Tongue (tissue), 2 donors: Measurements from ENCODE around the gene TOR4A. TPM values are rescaled to one million over a fixed set of nuclear protein-coding genes. Genes with fewer than 3 reads are reported as not detected.

ENCODE experiments used
- DNase-seq: peaks from one replicate; pipeline ENCODE4 v3.0.0-alpha.2; 2015
- total RNA-seq: library from RNA; depleted of rRNA; stranded (reverse); fragments of >200 nt; gene quantifications from one replicate; pipeline ENCODE4 v1.2.3, GENCODE V29; 2014

TOR4A gene
- total RNA-seq, 1 donor from 2014 or later, result 5.4 TPM

- DNase-seq, result peak; percentile 46
These were observed 17.2 kb downstream of the TOR4A start for GRCh38 chr9:137294681-137295237.

DNA sequence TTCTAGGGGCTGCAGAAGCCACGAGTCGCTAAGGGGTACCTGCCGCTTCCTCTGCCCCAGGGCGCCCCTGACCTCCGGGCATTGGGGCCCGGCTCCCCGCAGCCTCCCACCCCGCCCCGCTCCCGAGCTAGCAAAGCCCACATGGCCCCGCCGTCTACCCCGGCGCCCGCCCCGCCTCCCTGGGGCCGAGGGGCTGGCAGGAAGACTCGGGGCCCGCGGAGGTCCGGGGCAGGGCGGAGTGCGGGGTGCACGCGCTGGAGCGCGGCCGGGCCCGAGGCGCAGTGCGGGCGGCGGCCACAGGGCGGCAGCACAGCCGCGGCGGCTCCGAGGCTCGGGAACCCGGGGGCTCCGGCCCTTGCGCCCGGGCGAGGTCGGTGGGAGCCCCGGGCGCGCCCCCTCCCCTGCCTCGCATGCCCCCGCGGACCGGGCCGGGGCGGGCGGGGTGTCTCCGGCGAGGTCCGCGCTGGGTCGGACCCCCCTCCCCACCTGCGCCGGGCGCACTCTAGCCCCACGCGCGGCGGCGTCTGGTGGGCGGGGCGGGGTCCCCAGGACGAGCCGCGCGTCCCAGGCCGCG, 17.8 kb downstream of the TOR4A start:
- peak; percentile 41 for DNase-seq

DNA sequence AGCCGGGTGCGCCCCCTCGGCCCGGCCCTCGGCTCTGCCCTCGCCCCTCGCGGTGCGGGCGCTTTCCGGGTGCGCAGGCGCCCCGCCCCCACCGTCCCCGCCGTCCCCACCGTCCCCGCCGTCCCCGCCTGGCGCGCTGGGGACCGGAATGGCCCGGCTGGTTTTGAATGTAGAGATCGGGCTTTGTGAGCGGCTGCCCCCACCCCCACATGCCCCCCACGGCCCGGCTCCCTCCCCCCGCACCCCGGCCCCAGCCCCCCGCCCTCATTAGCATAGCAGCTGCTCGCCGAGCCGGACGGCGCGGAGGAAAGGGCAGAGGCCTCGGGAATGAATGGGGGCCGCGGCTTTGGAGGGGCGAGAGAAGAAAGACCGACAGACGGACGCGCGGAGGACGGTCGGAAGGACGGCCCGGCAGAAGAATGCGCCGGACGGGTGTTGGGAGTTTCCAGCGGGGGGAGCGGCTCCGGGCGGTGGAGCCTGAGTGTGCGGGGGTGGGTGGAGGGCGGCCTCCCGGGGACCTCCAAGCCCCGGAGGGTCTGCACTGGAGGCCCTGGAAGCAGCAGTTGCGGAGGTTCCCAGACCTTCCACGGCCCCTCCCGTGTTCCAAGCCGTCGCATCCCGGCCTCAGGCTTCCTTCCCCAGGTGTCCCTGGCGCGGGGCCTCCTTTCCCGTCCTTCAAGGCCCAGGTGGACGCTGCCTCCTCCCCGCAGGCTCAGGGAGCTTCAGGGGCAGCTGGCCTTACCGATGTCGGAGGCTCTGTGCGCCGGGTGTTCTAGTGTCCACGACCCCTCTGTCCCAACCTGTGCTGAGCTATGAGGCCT, 18.5 kb downstream of the TOR4A start:
- no peak for DNase-seq

GRCh38 chr9:137296670-137297664, 19.4 kb downstream of the TOR4A start:
- peak; percentile 37 for DNase-seq

DNA sequence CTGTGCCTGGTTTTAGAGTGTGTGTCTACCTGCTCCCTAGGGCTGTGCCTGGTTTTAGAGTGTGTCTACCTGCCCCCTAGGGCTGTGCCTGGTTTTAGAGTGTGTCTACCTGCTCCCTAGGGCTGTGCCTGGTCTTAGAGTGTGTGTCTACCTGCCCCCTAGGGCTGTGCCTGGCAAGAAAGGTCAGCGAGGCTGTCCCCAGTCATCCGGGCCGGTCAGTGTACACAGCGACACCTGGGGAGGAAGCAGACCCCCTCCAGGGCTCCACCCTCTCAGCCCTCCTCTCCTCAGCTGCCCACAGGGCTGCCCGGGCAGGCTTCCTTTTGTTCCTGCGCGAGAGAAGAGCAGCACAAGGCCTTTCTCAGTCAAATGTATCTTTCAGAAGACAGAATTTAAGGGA, 20.4 kb downstream of the TOR4A start:
- DNase-seq, result no peak

- no peak for DNase-seq
These were observed 21.1 kb downstream of the TOR4A start for GRCh38 chr9:137298401-137299202.

- no peak for DNase-seq
These were observed 21.7 kb downstream of the TOR4A start for GRCh38 chr9:137299203-137299565.

DNA sequence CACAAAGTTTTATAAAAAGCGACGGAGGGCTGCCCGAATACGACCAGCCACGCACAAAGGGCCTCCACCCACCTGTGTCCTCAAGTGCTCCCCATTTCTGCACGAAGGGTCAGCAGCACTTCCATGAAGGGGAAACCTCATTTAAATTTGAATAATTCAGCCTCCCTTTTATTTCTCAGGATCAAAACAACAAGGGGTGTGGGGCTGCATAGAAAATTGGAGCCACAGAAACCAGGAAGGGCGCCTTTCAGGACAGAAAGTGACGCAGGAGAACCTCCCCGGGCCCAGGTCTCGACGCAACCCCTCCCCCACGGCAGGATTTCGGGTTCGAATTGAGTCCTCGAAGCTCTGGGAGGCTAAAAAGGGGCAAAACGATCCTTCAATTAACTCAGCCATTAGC, 22.4 kb downstream of the TOR4A start:
- no peak for DNase-seq

DNA sequence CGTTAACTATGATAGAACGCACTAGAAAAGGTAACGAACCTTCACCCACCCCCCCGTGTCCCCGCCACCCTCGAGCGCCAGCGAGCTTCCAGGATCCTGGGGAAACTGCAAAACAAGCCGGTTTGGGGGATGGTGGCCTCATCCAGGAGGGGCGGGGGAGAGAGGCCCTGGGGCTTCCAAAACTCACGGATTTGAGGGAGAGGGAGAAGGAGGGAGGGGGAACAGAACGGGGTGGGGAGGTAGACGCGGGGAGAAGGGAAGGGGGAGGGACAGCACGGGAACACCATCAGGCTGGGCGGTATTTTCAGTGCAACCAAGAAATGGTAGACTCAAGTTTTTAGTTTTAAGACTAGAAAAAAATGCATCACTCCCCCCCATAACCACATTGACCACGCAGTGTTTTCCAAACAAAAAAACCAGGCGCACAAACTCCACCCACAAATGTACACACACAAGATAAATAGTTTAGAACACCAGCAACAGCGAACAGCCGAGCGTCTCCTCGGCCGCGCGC, 23.1 kb downstream of the TOR4A start:
- DNase-seq, result peak; percentile 50

DNA sequence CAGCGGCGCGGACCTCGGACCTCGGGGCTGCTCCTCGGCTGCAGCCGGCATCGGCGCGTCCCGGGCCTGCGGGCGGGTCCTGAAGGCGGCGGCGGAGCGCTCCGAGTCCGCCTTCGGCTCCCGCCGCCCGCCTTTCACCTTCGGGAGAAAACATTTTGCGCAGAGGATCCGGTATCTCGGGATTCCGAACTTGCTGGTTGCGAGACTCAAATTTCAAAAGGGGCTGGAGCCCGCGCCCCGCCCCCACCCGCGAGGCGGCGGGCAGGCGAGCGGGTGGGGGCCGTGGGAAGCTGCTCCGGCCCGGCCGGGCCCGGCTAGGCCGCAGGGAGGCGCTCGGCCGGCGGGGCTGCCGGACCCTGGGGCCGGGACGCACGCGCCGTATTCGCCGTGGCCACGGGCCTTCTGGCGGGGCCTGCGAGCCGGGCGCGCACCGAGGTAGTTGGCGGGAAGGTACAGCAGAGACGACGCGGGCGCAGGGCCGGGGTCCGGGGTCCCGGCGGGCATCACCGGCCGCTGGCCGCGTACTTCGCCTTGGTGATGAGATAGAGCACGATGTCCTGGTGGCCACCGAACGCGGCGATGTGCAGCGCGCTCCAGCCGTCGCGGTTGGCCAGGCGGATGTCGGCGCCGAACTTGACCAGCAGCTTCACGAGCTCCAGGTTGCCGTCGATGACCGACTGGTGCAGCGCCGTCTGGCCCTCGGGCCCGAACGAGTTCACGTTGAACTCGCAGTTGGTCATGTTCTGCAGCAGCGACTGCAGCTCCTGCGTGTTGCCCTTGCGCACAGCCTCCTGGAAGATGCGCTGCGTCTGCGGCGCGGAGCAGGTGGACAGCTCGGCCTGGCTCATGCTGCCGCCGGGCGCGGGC, 23.8 kb downstream of the TOR4A start:
- DNase-seq, result peak; percentile 63

- DNase-seq, result peak; percentile 93
These were observed 24.6 kb downstream of the TOR4A start, which contains the start of gene NRARP for GRCh38 chr9:137302118-137302448. Gene NRARP, minus strand, starts transcription at chr9:137302271. Its CDS starts 343 bp downstream, at chr9:137301928.

- no peak for DNase-seq
These were observed 25.1 kb downstream of the TOR4A start for GRCh38 chr9:137302449-137303150.

- DNase-seq, result peak; percentile 55
These were observed 25.8 kb downstream of the TOR4A start for GRCh38 chr9:137303151-137303892.

- no peak for DNase-seq
These were observed 26.4 kb downstream of the TOR4A start for GRCh38 chr9:137303893-137304382.

GRCh38 chr9:137304383-137305059, 27.0 kb downstream of the TOR4A start:
- peak; percentile 36 for DNase-seq

DNA sequence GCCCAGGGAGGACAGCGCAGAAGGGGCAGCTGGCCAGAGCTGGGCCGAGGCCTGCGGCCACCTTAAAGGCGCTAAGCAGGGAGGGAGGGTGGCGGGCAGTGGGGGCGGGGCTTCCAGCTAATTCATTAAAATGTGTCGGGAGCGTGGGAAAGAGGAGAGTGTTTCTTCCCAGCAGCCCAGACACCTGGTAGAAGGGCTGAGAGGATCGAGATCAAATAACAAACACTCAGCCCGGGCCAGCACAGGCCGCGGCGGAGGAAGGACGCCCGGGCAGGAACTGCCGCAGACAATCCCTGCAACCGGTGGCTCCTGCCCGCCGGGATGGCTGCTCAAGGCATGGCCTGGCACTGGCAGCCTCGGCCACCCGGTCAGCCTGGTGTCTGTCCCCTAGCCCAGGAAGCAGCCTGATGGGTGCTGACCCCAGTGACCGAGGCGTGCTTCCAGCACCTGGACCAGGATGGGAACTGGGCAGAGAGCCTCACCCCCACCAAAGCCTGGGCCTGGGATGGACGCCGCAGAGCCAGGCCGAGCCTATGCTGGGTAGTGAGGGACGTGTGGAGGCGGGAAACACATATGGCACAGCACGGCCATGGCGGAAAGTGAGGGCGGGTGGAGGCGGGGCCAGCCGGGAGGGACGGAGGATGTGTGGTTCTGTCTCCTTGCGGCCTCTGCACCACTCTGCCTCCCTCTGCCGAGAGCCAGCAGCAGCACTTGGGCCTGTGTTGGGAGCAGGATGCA, 27.7 kb downstream of the TOR4A start:
- peak; percentile 78 for DNase-seq

GRCh38 chr9:137305798-137306065, 28.2 kb downstream of the TOR4A start:
- no peak for DNase-seq
